Measurements from ENCODE around the gene PLEKHJ1.

Gene PLEKHJ1

DNA sequence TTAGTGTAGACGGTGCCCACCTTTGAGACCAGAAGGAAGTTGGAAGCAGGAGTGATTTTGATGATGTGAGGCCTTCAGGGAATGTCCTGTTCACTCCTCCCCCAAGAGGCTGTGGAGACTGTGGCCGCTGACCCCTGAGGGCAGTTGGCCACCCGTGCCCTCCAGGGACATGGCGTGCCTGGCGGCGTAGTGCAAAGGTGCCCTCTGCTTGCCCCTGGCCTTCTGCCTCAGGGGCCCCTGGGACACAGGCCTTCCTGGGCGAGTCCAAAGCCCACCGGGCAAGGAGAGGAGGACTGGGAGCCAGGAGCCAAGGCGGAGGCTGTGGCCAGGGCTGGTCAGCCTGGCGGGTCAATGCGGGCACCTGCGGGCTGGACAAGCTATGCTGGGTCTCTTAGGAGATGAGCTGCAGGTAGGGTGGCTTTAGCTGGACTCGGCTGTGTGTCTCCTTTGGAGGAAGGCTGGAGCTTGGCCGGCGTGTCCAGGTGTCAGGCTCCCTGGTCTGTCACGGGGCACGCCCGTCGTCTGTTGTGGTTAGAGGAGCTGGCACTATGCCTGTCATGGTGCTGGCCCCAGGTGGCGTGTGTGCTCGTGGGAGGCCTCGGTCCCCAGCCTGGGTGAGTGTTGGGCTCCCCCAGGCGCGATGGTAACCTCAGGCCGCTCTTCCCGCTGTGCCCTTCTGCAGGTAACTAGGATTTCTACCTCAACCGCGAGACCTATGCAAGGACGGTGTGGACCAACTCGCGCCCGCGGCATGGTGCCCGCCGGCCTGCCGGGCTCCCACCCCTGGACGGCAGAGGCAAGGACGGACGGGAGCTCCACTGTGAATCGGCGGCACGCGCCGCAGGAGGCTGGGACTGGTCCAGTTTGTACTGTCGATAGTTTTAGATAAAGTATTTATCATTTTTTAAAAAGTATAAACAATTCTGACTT is 6.8 kb downstream of the PLEKHJ1 start:
- Histone ChIP-seq H3K36me3 (ENCODE audit: control insufficient read depth in 5 of 5, insufficient read depth in 5 of 5, low read length in 5 of 5) (peaks cover 0 to 91% (median 68%) of the 10 kb centered on the region in 5 donors), H3K27me3 (ENCODE audit: control insufficient read depth in 5 of 5, insufficient read depth in 4 of 5, low read length in 5 of 5) (no peaks in the 10 kb centered on the region), H3K27ac (ENCODE audit: low read depth, low read length) (no peak overlapping the region)

DNA sequence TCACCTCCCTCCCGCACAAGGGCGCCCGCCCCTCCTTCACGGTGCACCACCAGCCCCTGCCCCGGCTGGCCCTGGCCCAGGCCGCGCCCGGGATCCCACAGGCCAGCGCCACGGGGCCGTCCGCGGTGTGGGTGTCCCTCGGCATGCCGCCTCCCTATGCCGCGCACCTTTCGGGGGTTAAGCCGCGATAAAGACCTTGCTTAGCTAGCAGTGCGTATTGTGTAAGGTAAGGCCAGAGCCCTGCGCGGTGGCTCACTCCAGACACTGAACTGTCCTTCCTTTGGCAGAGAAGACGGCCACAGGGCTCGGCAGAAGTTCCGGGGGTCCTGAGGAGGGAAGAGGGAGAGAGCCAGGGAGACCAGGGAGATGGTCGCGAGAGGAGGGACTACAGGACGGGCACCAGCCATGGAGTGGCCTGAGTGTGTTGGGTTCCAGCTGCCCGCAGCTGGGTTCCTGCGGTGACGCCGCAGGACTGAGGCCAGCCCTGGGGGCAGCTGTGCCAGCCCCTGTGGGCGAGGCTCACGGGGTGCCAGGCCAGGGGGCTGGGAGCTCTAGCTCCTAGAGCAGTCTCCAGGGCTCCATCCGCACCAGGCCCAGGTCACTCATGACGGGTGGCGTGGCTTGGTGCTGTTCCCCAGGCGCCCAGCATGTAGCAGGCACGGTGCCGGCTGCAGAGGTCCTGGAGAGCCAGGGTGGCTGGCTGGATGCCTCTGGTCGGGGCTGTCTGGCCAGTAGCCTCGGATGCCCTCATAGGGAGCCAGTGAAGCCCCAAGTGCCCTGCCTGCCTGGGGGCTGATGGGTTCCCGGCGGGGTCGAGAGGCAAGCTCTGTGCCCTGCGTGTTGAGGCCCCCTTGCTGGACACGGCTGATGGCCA is 7.7 kb downstream of the PLEKHJ1 start:
- H3K27ac ChIP-seq (ENCODE audit: low read depth, low read length): no peak overlapping the region
- H3K36me3 ChIP-seq (ENCODE audit: control insufficient read depth in 5 of 5, insufficient read depth in 5 of 5, low read length in 5 of 5): peaks cover 0 to 90% (median 71%) of the 10 kb centered on the region in 5 donors
- peaks cover 1 to 40% (median 29%) of the 10 kb centered on the region in 5 donors for H3K4me1 ChIP-seq (ENCODE audit: control insufficient read depth in 5 of 5, insufficient read depth in 5 of 5, low read length in 5 of 5)
- H3K9ac ChIP-seq (ENCODE audit: low read length in 5 of 5): no peak overlapping the region
- no peaks in the 10 kb centered on the region for H3K9me3 ChIP-seq (ENCODE audit: control insufficient read depth in 5 of 5, low read length in 5 of 5)
- no peaks in the 10 kb centered on the region for H3K27me3 ChIP-seq (ENCODE audit: control insufficient read depth in 5 of 5, insufficient read depth in 4 of 5, low read length in 5 of 5)
- no peak overlapping the region for H3K4me3 ChIP-seq (ENCODE audit: low read depth in 1 of 5, low read length in 5 of 5)

More for the DNA sequence above, 6.8 kb downstream of the PLEKHJ1 start:
- Histone ChIP-seq H3K4me1 (ENCODE audit: control insufficient read depth in 5 of 5, insufficient read depth in 5 of 5, low read length in 5 of 5) (peaks cover 1 to 43% (median 29%) of the 10 kb centered on the region in 5 donors), H3K4me3 (ENCODE audit: low read depth in 1 of 5, low read length in 5 of 5) (no peak overlapping the region), H3K9me3 (ENCODE audit: control insufficient read depth in 5 of 5, low read length in 5 of 5) (no peaks in the 10 kb centered on the region), H3K9ac (ENCODE audit: low read length in 5 of 5) (no peak overlapping the region)

DNA sequence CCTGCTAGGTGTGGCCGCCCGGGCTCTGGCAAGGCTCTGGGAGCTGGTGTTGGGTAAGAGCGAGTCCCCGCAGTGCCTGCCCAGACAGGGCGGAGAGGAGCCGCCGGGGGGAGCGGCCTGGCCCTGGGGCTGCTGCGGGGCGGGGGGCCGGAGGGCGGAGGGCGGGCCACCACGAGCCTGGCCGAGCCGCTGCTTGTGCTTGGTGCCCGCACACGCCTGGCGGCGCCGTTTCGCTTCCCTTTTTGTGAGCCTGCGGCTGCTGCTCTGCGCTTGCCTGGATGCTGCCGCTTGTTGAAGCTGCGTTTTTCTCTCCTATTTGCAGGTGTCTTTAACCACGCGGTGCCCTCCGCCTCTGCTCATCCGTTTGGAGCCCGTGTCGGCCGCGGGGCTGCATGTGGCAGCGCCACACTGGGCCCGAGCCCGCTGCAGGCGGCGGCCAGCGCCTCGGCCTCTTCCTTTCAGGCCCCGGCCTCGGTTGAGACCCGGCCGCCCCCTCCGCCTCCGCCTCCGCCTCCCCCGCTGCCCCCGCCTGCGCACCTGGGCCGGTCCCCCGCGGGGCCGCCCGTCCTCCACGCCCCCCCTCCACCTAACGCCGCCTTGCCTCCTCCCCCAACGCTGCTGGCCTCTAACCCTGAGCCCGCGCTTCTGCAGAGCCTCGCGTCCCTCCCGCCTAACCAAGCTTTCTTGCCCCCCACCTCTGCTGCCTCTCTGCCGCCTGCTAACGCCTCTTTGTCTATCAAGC is 8.5 kb downstream of the PLEKHJ1 start:
- Histone ChIP-seq H3K27me3 (ENCODE audit: control insufficient read depth in 5 of 5, insufficient read depth in 4 of 5, low read length in 5 of 5) (no peaks in the 10 kb centered on the region), H3K4me3 (ENCODE audit: low read depth in 1 of 5, low read length in 5 of 5) (no peak overlapping the region), H3K27ac (ENCODE audit: low read depth, low read length) (no peak overlapping the region), H3K9ac (ENCODE audit: low read length in 5 of 5) (no peak overlapping the region), H3K36me3 (ENCODE audit: control insufficient read depth in 5 of 5, insufficient read depth in 5 of 5, low read length in 5 of 5) (peaks cover 0 to 89% (median 67%) of the 10 kb centered on the region in 5 donors), H3K9me3 (ENCODE audit: control insufficient read depth in 5 of 5, low read length in 5 of 5) (no peaks in the 10 kb centered on the region), H3K4me1 (ENCODE audit: control insufficient read depth in 5 of 5, insufficient read depth in 5 of 5, low read length in 5 of 5) (peaks cover 1 to 40% (median 29%) of the 10 kb centered on the region in 5 donors)

DNA sequence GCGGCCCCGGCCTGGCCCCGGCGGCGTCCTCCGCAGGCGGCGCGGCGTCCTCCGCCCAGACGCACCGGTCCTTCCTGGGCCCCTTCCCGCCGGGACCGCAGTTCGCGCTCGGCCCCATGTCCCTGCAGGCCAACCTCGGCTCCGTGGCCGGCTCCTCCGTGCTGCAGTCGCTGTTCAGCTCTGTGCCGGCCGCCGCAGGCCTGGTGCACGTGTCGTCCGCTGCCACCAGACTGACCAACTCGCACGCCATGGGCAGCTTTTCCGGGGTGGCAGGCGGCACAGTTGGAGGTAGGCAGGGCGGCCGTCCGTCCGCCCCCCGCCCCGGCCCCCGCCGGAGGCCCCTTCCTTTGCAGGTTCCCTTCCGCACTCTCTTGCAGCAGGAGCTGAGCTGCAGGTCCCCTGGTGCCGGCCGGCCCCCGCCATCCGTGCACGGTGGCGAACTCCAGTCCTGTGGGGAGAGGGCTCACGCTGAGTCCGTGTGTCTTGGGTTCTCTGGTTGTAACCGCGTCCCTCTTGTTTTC is 9.2 kb downstream of the PLEKHJ1 start:
- Histone ChIP-seq H3K9ac (ENCODE audit: low read length in 5 of 5) (no peak overlapping the region), H3K4me3 (ENCODE audit: low read depth in 1 of 5, low read length in 5 of 5) (no peak overlapping the region), H3K9me3 (ENCODE audit: control insufficient read depth in 5 of 5, low read length in 5 of 5) (no peaks in the 10 kb centered on the region), H3K36me3 (ENCODE audit: control insufficient read depth in 5 of 5, insufficient read depth in 5 of 5, low read length in 5 of 5) (peaks cover 0 to 90% (median 64%) of the 10 kb centered on the region in 5 donors), H3K27ac (ENCODE audit: low read depth, low read length) (no peak overlapping the region), H3K27me3 (ENCODE audit: control insufficient read depth in 5 of 5, insufficient read depth in 4 of 5, low read length in 5 of 5) (no peaks in the 10 kb centered on the region), H3K4me1 (ENCODE audit: control insufficient read depth in 5 of 5, insufficient read depth in 5 of 5, low read length in 5 of 5) (peaks cover 1 to 44% (median 33%) of the 10 kb centered on the region in 5 donors)

DNA sequence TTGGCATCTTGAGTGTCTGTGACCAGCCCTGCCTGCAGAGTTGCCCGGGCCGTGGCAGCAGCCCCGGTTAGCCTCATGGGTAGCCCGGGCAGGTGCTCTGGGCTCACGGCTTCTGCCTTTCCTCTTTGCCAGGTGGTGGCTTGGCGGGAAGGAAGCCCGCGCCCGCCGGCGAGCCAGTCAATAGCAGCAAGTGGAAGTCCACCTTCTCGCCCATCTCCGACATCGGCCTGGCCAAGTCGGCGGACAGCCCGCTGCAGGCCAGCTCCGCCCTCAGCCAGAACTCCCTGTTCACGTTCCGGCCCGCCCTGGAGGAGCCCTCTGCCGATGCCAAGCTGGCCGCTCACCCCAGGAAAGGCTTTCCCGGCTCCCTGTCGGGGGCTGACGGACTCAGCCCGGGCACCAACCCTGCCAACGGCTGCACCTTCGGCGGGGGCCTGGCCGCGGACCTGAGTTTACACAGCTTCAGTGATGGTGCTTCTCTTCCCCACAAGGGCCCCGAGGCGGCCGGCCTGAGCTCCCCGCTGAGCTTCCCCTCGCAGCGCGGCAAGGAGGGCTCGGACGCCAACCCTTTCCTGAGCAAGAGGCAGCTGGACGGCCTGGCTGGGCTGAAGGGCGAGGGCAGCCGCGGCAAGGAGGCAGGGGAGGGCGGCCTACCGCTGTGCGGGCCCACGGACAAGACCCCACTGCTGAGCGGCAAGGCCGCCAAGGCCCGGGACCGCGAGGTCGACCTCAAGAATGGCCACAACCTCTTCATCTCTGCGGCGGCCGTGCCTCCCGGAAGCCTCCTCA is 9.9 kb downstream of the PLEKHJ1 start:
- no peak overlapping the region for H3K4me3 ChIP-seq (ENCODE audit: low read depth in 1 of 5, low read length in 5 of 5)
- no peak overlapping the region for H3K9ac ChIP-seq (ENCODE audit: low read length in 5 of 5)
- no peaks in the 10 kb centered on the region for H3K9me3 ChIP-seq (ENCODE audit: control insufficient read depth in 5 of 5, low read length in 5 of 5)
- H3K36me3 ChIP-seq (ENCODE audit: control insufficient read depth in 5 of 5, insufficient read depth in 5 of 5, low read length in 5 of 5): peaks cover 0 to 89% (median 64%) of the 10 kb centered on the region in 5 donors
- H3K4me1 ChIP-seq (ENCODE audit: control insufficient read depth in 5 of 5, insufficient read depth in 5 of 5, low read length in 5 of 5): peaks cover 1 to 51% (median 35%) of the 10 kb centered on the region in 5 donors
- no peak overlapping the region for H3K27ac ChIP-seq (ENCODE audit: low read depth, low read length)
- no peaks in the 10 kb centered on the region for H3K27me3 ChIP-seq (ENCODE audit: control insufficient read depth in 5 of 5, insufficient read depth in 4 of 5, low read length in 5 of 5)

DNA sequence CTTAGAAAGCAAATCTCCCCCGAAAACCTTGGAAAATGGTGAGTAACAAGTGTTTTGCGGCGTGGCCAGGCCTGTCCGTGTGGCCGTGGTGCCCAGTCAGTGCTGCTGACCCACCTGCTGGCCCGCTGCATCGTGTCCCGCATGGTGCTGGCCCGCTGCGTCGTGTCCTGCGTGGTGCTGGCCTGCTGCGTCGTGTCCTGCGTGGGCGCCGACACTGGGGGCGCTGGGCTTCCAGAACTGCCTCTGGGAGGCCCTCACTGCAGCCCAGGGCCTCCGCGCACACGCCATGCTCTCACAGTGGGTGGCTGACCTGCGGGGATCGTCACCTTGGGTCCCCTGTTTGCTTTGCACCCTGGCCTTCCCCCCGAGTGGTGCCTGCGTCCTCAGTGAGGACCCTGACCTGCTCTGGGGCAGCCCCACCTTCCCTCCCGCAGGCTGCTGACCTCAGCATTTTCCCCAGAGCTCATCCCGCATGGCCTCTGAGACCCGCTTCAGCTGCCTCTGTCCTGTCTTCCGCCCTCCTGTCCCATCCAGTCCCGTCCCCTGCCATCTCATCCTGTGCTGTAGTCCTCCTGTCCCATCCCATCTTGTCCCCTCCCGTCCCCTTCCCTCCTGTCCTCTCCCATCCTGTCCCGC is 10.6 kb downstream of the PLEKHJ1 start:
- Histone ChIP-seq H3K4me3 (ENCODE audit: low read depth in 1 of 5, low read length in 5 of 5) (no peak overlapping the region), H3K36me3 (ENCODE audit: control insufficient read depth in 5 of 5, insufficient read depth in 5 of 5, low read length in 5 of 5) (peaks cover 0 to 87% (median 63%) of the 10 kb centered on the region in 5 donors), H3K4me1 (ENCODE audit: control insufficient read depth in 5 of 5, insufficient read depth in 5 of 5, low read length in 5 of 5) (peaks cover 1 to 52% (median 41%) of the 10 kb centered on the region in 5 donors)

DNA sequence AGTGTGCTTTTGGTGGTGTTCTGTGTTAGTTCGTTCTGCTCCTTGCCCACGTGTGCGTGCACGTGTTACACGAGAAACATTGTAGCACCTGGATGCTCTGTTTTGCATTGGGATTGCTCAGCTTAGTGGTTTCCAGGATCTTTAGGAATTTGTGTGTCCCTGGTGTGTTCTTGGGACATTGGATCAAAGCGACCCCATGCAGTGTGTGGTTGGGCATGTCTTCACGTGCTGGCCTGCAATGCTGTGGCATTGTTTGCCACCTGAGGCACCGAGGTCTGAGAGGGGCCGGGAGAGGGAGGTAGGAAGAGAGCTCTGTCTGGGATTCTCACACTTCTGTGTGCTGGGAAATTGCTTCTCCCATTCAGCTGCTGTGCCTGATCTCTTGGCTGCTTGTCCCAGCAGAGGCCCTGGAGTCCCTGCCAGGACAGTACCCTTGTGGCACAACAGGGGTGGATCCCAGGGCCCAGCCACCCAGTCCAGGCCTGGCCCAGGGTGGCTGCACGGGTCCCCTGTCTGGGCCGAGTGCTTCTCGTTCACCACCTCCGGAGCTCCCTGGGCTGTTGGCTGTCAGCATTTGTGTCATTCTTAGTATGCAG is 11.3 kb downstream of the PLEKHJ1 start:
- H3K4me3 ChIP-seq (ENCODE audit: low read depth in 1 of 5, low read length in 5 of 5): no peak overlapping the region
- H3K4me1 ChIP-seq (ENCODE audit: control insufficient read depth in 5 of 5, insufficient read depth in 5 of 5, low read length in 5 of 5): peaks cover 1 to 59% (median 47%) of the 10 kb centered on the region in 5 donors
- peak overlapping the region; percentile 37 for H3K27ac ChIP-seq (ENCODE audit: low read depth, low read length)
- no peak overlapping the region for H3K9ac ChIP-seq (ENCODE audit: low read length in 5 of 5)
- H3K36me3 ChIP-seq (ENCODE audit: control insufficient read depth in 5 of 5, insufficient read depth in 5 of 5, low read length in 5 of 5): peaks cover 0 to 87% (median 64%) of the 10 kb centered on the region in 5 donors
- no peaks in the 10 kb centered on the region for H3K27me3 ChIP-seq (ENCODE audit: control insufficient read depth in 5 of 5, insufficient read depth in 4 of 5, low read length in 5 of 5)
- no peaks in the 10 kb centered on the region for H3K9me3 ChIP-seq (ENCODE audit: control insufficient read depth in 5 of 5, low read length in 5 of 5)

More for the DNA sequence above, 10.6 kb downstream of the PLEKHJ1 start:
- H3K27ac ChIP-seq (ENCODE audit: low read depth, low read length): peak overlapping the region; percentile 37
- H3K9me3 ChIP-seq (ENCODE audit: control insufficient read depth in 5 of 5, low read length in 5 of 5): no peaks in the 10 kb centered on the region
- no peaks in the 10 kb centered on the region for H3K27me3 ChIP-seq (ENCODE audit: control insufficient read depth in 5 of 5, insufficient read depth in 4 of 5, low read length in 5 of 5)
- no peak overlapping the region for H3K9ac ChIP-seq (ENCODE audit: low read length in 5 of 5)

DNA sequence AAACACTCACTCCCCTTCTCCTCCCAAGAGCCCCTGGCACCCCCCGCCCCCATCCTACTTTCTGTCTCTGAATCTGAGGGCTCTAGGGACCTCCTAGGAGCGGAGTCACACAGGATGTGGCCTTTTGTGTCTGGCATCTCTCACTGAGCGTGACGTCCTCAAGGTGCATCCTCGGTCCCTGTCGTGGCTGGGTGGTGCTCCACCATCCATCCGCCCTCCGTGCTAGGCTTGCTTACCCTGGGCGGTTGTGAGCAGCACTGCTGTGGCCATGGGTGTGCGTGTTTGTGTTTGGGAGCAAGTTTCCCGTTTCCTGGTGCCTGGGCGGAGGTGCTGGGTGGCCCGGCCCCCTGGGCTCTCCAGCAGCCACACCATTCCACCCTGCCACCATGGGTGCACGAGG is 12.2 kb downstream of the PLEKHJ1 start:
- Histone ChIP-seq H3K36me3 (ENCODE audit: control insufficient read depth in 5 of 5, insufficient read depth in 5 of 5, low read length in 5 of 5) (peaks cover 0 to 86% (median 62%) of the 10 kb centered on the region in 5 donors), H3K4me1 (ENCODE audit: control insufficient read depth in 5 of 5, insufficient read depth in 5 of 5, low read length in 5 of 5) (peaks cover 1 to 52% (median 44%) of the 10 kb centered on the region in 5 donors), H3K4me3 (ENCODE audit: low read depth in 1 of 5, low read length in 5 of 5) (no peak overlapping the region), H3K27me3 (ENCODE audit: control insufficient read depth in 5 of 5, insufficient read depth in 4 of 5, low read length in 5 of 5) (no peaks in the 10 kb centered on the region), H3K9ac (ENCODE audit: low read length in 5 of 5) (no peak overlapping the region), H3K27ac (ENCODE audit: low read depth, low read length) (no peak overlapping the region), H3K9me3 (ENCODE audit: control insufficient read depth in 5 of 5, low read length in 5 of 5) (no peaks in the 10 kb centered on the region)
